Activated naive CD4-positive, alpha-beta T cell treated with Interleukin-2 at 50 U/mL for 16 hours (primary cell): ENCODE results near the gene PTPN6.

Experiments used
- DNase-seq: peaks from one replicate; pipeline ENCODE4 v3.0.0-alpha.2; 2020

Gene PTPN6

GRCh38 chr12:6942331-6942665 is 8.9 kb upstream of the PTPN6 start:
- DNase-seq: no peak

- peak; percentile 80 for DNase-seq
These were observed 7.8 kb upstream of the PTPN6 start for GRCh38 chr12:6943389-6943721.

- peak; percentile 81 for DNase-seq
These were observed 7.3 kb upstream of the PTPN6 start, which contains the start of the genes C12orf57 and RNU7-1 for GRCh38 chr12:6943722-6944380. Gene C12orf57 (plus strand): TSS chr12:6944022. CDS start chr12:6944122, 100 bp downstream. Gene RNU7-1 (plus strand): TSS chr12:6943816.

- DNase-seq: peak; percentile 87
These were observed 6.6 kb upstream of the PTPN6 start for GRCh38 chr12:6944381-6945186.

- no peak for DNase-seq
These were observed 5.5 kb upstream of the PTPN6 start for GRCh38 chr12:6945613-6946012.

GRCh38 chr12:6946033-6946919 is 4.9 kb upstream of the PTPN6 start:
- peak; percentile 57 for DNase-seq

GRCh38 chr12:6946920-6947374 is 4.2 kb upstream of the PTPN6 start:
- no peak for DNase-seq

- DNase-seq: no peak
These were observed 3.5 kb upstream of the PTPN6 start for GRCh38 chr12:6947615-6948014.

GRCh38 chr12:6948873-6949594 is 2.1 kb upstream of the PTPN6 start:
- DNase-seq: no peak

- DNase-seq: peak; percentile 41
These were observed 755 bp upstream of the PTPN6 start for GRCh38 chr12:6950401-6950801.

- DNase-seq: peak; percentile 35
These were observed 480 bp downstream of the PTPN6 start for GRCh38 chr12:6951551-6952120.

GRCh38 chr12:6952121-6952862 is 1.1 kb downstream of the PTPN6 start:
- no peak for DNase-seq

GRCh38 chr12:6952863-6953441 is 1.8 kb downstream of the PTPN6 start:
- DNase-seq: no peak

GRCh38 chr12:6953442-6954315 is 2.5 kb downstream of the PTPN6 start:
- DNase-seq: peak; percentile 82

GRCh38 chr12:6954316-6955107 is 3.4 kb downstream of the PTPN6 start:
- DNase-seq: no peak

GRCh38 chr12:6955108-6956020 is 4.2 kb downstream of the PTPN6 start:
- DNase-seq: no peak

- no peak for DNase-seq
These were observed 5.0 kb downstream of the PTPN6 start for GRCh38 chr12:6956021-6956727.
